ENCODE results near the gene MRPS11. TPM values are rescaled to one million over a fixed set of nuclear protein-coding genes. Genes with fewer than 3 reads are reported as not detected.
"Not testable (repeated sequence)": the region's sequence is repeated elsewhere in the genome, so short reads cannot be mapped to it uniquely, and the experiment has no call there.

The MRPS11 gene
- polyA plus RNA-seq, 1 experiment: 55.6 TPM

- Histone ChIP-seq H3K27ac (ENCODE audit: low read depth, low read length) (no peak overlapping the region), H3K27me3 (ENCODE audit: control insufficient read depth, insufficient read depth, low read length) (peaks cover 19% of the 10 kb centered on the region), H3K9me3 (ENCODE audit: control insufficient read depth, insufficient read depth, low read length) (no peaks in the 10 kb centered on the region), H3K4me3 (ENCODE audit: low read depth, low read length) (no peak overlapping the region)
- TF ChIP-seq CTCF (IDR thresholded peaks at IDR 0.05; ENCODE audit: low read depth, low read length): no peak
- ChIA-PET POLR2A (no interaction called here), CTCF (no interaction called here)
- DNase-seq (ENCODE audit: low read depth, low spot score): no peak
These were observed 38.5 kb upstream of the MRPS11 start for GRCh38 chr15:88428805-88429605.

- Histone ChIP-seq H3K9me3 (ENCODE audit: control insufficient read depth, insufficient read depth, low read length) (no peaks in the 10 kb centered on the region), H3K27ac (ENCODE audit: low read depth, low read length) (no peak overlapping the region), H3K4me3 (ENCODE audit: low read depth, low read length) (no peak overlapping the region), H3K27me3 (ENCODE audit: control insufficient read depth, insufficient read depth, low read length) (peaks cover 19% of the 10 kb centered on the region)
- DNase-seq (ENCODE audit: low read depth, low spot score): no peak
- no peak for TF ChIP-seq CTCF (IDR thresholded peaks at IDR 0.05; ENCODE audit: low read depth, low read length)
- POLR2A ChIA-PET: no interaction called here
- CTCF ChIA-PET: no interaction called here
These were observed 37.5 kb upstream of the MRPS11 start for GRCh38 chr15:88430051-88430450.

GRCh38 chr15:88431441-88431840 lies 36.1 kb upstream of the MRPS11 start:
- CTCF ChIA-PET: interaction anchor here (2.3 kb wide), 1 partner anchor 23 kb away, joined by 5 read pairs; no protein-coding TSS in a partner anchor

GRCh38 chr15:88433046-88433685 lies 34.3 kb upstream of the MRPS11 start:
- Histone ChIP-seq H3K27ac (ENCODE audit: low read depth, low read length) (no peak overlapping the region), H3K27me3 (ENCODE audit: control insufficient read depth, insufficient read depth, low read length) (peaks cover 10% of the 10 kb centered on the region), H3K9me3 (ENCODE audit: control insufficient read depth, insufficient read depth, low read length) (no peaks in the 10 kb centered on the region), H3K4me3 (ENCODE audit: low read depth, low read length) (no peak overlapping the region)
- TF ChIP-seq CTCF (IDR thresholded peaks at IDR 0.05; ENCODE audit: low read depth, low read length): no peak
- CTCF ChIA-PET: interaction anchor here (1.0 to 2.3 kb wide), 2 partner anchors 17 to 22 kb away, joined by 4 to 5 read pairs; no protein-coding TSS in a partner anchor
- POLR2A ChIA-PET: no interaction called here
- DNase-seq (ENCODE audit: low read depth, low spot score): no peak

More at GRCh38 chr15:88431441-88431840, 36.1 kb upstream of the MRPS11 start:
- POLR2A ChIA-PET: no interaction called here
- Histone ChIP-seq H3K27ac (ENCODE audit: low read depth, low read length) (no peak overlapping the region), H3K27me3 (ENCODE audit: control insufficient read depth, insufficient read depth, low read length) (peaks cover 16% of the 10 kb centered on the region), H3K4me3 (ENCODE audit: low read depth, low read length) (no peak overlapping the region), H3K9me3 (ENCODE audit: control insufficient read depth, insufficient read depth, low read length) (no peaks in the 10 kb centered on the region)
- TF ChIP-seq CTCF (IDR thresholded peaks at IDR 0.05; ENCODE audit: low read depth, low read length): no peak
- DNase-seq (ENCODE audit: low read depth, low spot score): no peak

- H3K27ac ChIP-seq (ENCODE audit: low read depth, low read length); H3K4me3 ChIP-seq (ENCODE audit: low read depth, low read length); DNase-seq (ENCODE audit: low read depth, low spot score); POLR2A ChIA-PET; H3K9me3 ChIP-seq (ENCODE audit: control insufficient read depth, insufficient read depth, low read length); H3K27me3 ChIP-seq (ENCODE audit: control insufficient read depth, insufficient read depth, low read length): not testable (repeated sequence)
- CTCF ChIA-PET: interaction anchor here (1.0 kb wide), 1 partner anchor 16 kb away, joined by 4 read pairs; no protein-coding TSS in a partner anchor
These were observed 33.4 kb upstream of the MRPS11 start for GRCh38 chr15:88434106-88434505.
